ENCODE data around the gene AMOTL1.
"Not testable (repeated sequence)": the region's sequence is repeated elsewhere in the genome, so short reads cannot be mapped to it uniquely, and the experiment has no call there.

AMOTL1 gene

GRCh38 chr11:94883878-94884277 is 115.7 kb downstream of the AMOTL1 start:
- DNase-seq (ENCODE audit: low read depth), result no peak

DNA sequence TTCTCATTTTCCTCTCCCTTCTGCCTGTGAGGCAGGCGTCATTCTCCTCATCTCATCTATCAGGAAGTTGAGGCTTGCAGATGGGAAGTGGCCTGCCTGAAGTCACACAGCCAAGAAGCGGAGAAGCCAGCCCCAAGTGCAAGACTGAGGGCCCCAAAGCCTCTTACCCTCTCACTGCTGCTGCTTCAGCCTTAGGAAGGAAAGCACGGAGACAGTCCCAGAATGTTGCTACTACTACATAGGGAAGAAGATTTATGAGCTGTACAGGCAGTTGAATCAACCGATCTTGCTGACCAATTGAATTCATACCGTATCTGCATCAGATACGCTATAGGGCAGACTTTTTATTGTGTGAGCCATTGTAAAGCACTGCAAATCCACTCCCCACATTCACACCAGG is 116.2 kb downstream of the AMOTL1 start:
- DNase-seq (ENCODE audit: low read depth), result peak; percentile 50

DNA sequence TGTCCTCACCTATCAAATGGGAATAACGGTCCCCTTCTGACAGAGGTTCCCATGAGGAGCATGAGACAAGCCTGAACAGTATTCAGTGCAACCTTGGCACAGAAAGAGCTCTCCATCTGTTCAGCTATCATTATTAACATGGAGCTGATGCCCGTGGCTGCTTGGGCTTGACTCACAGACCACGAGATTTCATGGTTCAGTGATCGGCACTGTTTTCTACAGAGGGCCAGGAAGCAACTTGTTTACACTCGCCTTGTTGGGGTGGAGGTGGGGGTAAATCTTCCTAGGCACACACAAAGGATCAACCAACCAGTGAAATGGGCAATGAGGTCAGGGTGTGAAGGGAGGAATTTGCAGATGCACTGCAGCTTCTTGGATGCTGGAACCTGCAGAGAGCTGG is 117.0 kb downstream of the AMOTL1 start:
- DNase-seq (ENCODE audit: low read depth), result peak; percentile 48

DNA sequence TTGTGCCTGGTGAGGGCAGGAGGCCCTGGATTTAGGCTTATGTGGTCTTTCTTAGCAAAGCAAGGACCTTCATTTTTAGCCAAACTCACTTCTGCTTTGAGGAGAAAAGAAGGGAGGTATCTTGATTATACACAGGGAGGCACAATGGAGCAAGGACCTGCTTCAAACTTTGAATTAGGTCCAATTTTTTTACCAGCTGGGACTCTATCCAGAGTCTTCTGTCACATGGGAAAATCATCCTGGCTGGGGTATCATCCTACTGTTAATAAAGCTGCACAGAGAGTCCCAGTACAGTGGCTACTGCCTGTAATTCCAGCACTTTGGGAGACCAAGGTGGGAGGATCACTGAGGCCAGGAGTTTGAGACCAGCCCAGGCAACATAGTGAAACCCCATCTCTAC is 117.4 kb downstream of the AMOTL1 start:
- DNase-seq (ENCODE audit: low read depth), result no peak

DNA sequence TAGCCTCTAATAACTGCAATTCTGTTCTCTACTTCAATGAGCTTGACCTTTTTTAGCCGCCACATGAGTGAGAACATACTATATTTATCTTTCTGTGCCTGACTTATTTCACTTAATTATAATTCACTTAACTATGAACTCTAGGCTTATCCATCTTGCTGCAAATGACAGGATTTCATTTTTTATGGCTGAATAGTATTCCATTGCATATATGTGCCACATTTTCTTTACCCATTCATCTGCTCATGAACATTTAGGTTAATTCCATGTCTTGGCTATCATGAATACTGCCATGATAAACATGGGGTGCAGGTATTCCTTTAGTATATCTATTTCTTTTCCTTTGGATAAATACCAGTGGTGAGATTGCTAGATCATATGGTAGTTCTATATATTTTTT is 120.0 kb downstream of the AMOTL1 start:
- no peak for DNase-seq (ENCODE audit: low read depth)

GRCh38 chr11:94895451-94895850 is 127.3 kb downstream of the AMOTL1 start:
- no peak for DNase-seq (ENCODE audit: low read depth)

- no peak for DNase-seq (ENCODE audit: low read depth)
Measured at GRCh38 chr11:94895971-94896370, 127.8 kb downstream of the AMOTL1 start.

GRCh38 chr11:94897330-94897768 is 129.2 kb downstream of the AMOTL1 start:
- no peak for DNase-seq (ENCODE audit: low read depth)

DNA sequence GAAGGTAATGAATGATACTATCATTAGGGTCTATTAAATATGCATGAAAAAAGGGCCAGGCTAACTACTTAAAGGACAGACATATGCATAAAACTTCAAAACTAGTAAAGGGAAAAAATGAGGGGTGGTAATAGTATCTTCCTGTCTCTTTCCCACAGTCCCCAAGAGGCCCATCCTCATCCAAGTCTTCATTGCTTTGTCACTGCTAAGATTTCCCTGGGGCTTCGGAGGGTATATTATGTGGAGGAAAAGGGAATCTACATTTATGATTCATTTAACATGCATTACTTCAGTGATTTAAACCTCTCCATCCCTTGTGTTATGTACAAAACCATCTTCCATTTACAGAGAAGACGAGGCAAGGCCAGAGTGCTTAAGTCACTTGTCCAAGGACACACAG is 139.1 kb downstream of the AMOTL1 start:
- DNase-seq (ENCODE audit: low read depth), result no peak

DNA sequence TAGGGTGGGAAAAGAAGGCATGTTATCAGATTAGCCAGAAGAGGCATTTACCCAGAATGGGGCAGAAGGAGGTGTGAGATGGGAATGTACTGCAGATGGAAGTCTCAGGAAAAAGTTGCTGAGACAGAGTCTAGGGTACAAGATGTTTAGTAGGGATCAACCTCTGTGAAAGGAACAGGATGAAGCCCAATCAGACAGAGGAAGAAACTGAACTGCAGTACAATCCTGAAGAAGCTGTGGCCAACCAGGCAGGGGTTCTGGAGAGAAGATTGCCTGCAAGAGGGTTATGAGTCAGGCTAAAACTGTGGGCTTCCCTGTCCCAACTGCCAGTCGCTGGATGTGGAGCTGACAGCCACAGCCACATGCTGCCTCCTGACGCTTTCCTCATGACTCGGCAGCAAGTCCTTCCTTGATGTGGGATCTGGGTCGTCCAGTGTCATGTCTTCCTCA is 141.2 kb downstream of the AMOTL1 start:
- DNase-seq (ENCODE audit: low read depth), result no peak

DNA sequence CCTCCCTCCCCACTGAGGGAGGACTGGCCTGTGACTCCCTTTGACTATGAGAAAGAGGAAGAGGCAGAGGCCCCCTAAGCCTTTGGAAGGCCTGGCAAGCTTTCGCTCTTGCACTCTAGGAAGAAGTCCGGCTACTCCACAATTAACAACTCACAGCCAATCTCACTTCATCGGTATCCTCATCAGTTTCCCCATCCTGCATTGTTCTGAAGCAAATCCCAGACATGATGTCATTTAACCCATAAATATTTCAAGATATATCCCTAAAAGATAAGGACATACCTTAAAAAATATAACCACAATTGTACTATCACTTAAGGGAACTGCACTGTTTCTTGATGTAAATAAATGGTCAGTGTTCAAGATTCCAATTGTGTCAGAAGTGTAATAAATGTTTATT is 142.1 kb downstream of the AMOTL1 start:
- no peak for DNase-seq (ENCODE audit: low read depth)

DNA sequence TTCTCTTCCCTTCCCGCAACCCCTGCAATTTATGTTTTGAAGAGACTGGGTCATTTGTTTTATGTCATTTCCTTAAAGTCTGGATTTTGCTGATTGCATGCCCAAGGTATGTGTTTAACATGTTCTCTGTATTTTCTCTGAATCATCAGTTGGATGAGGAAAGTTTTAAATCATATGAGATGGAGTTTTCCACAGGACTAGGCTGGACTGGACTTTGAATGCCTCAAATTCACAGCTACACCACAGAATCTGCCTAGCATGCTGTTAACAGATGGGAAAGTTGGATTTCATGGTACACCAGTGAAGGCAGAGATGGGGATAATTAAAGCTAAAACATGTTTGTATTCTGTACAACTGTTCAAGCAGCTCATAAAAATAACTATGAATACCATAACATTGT is 142.6 kb downstream of the AMOTL1 start:
- no peak for DNase-seq (ENCODE audit: low read depth)

DNA sequence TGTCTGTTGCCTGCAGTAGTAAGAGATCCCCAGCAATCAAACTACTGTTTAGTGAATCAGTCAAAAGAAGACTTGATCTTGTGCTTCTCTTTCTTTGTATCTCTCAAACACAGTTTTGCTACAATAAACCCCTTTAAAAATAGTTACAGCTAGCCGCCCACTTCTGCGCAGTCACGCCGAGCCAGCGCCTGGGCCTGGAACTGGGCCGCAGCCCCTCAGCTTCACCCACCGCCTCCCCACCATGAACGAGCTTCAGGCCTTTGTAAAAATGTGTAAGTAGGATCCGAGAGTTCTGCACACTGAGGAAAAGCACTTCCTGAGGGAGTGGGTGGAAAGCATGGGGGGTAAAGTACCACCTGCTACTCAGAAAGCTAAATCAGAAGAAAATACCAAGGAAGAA is 144.7 kb downstream of the AMOTL1 start:
- DNase-seq (ENCODE audit: low read depth), result no peak

DNA sequence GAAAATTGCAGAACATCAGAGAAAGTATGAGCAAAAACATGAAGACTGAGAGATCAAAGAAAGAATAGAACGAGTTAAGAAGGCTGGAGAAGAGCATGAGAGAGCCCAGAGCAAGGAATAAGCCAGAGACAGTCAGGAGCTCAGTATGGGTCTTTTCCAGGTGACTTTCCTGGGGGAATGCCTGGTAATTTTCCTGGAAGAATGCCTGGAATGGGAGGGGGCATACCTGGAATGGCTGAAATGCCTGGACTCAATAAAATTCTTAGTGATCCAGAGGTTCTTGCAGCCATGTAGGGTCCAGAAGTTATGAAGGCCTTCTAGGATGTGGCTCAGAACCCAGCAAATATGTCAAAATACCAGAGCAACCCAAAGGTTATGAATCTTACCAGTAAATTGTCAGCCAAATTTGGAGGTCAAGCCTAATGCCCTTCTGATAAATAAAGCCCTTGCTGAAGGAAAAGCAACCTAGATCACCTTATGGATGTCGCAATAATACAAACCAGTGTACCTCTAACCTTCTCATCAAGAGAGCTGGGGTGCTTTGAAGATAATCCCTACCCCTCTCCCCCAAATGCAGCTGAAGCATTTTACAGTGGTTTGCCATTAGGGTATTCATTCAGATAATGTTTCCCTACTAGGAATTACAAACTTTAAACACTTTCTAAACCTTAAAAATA is 145.7 kb downstream of the AMOTL1 start:
- DNase-seq (ENCODE audit: low read depth), result not testable (repeated sequence)

DNA sequence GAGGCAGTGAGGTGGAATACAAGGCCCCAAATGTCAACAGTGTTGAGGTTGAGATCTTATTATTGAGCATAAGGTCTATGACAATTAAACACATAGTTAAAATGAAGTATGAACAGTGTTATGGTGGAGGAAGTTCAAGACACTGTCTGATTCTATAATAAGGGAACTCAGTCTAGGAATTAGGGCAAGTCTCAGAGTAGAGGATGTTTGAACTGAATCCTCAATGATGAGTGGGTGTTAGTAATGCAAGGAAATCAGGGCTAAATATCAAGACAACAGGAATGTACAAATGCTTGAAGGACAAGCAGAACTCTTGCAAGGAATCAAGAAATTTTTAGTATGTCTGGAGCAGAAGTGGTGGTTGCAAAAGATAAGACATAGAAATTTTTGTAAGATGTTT is 152.2 kb downstream of the AMOTL1 start:
- no peak for DNase-seq (ENCODE audit: low read depth)

- DNase-seq (ENCODE audit: low read depth), result peak; percentile 11
Measured at GRCh38 chr11:94922321-94923003, 154.3 kb downstream of the AMOTL1 start.

DNA sequence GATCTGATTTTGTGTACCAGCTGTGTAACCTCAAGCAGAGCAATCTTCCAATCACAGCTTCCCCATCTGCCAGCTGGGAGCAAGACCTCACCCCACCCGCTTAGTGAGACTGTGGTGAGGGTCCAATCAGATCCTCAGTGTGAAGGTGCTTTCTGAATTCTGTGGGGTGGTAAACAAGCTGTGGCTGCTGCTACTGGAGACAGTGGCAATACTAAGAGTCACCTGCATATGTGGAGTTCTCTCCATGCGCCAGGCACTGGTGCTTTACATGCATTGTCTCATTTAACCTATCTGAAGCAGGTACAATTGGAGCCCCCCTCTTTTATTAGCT is 154.8 kb downstream of the AMOTL1 start:
- DNase-seq (ENCODE audit: low read depth), result no peak

- no peak for DNase-seq (ENCODE audit: low read depth)
Measured at GRCh38 chr11:94924171-94924572, 156.0 kb downstream of the AMOTL1 start.

DNA sequence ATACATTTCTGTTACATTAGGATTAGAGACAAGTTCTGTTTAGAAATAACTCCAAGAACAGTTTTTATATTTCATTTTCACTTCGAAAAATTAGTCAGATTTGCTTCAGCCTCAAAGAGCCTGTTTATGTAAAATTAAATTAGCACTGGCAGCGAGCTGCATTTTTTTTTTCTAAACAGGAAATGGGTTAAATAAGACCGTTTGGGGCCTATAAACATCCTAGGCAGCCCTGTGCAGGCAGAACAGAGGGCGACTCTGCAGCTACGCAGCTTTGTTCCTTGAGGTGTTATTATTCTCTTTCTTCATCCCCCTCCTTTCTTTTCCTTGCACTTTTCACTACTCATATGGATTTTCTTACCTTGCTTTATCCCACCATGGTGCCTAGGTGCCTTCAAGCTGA is 156.5 kb downstream of the AMOTL1 start:
- DNase-seq (ENCODE audit: low read depth), result no peak

DNA sequence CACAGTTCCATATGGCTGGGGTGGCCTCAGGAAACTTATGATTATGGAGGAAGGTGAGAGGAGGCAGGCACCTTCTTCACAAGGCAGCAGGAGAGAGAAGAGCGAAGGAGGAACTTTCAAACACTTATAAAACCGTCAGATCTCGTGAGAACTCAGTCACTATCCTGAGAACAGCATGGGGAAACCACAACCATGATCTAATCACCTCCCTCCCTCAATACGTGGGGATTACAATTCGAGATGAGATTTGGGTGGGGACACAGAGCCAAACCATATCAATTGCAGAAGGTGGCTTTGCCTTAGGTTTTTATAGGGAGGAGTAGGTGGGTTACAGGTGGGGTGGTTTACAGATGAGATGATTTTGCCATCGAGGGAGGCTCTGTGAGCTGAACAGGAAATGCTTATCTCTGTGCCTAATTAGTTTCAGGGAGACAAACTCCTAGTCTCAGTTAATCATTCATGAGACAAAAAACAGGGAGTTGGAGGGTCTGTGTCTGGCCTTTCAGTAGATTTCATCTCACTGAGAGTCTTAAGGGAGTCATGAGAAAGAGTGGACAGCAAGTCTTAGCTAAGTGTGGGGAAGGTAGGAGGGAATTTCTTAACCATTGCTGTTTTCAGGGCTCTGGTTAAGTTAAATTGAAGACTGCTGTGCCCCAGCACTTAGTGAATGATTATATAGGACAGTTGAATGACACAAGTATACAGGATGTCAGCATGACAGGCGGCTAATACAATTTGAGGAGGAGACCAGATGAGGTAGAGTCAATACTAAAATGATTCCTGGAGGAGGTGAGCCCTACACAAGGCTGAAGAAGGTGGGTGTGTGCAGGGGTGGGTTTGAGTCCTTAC is 157.5 kb downstream of the AMOTL1 start:
- DNase-seq (ENCODE audit: low read depth), result no peak

- no peak for DNase-seq (ENCODE audit: low read depth)
Measured at GRCh38 chr11:94926271-94926625, 158.1 kb downstream of the AMOTL1 start.
